Measurements from ENCODE around the gene RAB3IP.

DNA sequence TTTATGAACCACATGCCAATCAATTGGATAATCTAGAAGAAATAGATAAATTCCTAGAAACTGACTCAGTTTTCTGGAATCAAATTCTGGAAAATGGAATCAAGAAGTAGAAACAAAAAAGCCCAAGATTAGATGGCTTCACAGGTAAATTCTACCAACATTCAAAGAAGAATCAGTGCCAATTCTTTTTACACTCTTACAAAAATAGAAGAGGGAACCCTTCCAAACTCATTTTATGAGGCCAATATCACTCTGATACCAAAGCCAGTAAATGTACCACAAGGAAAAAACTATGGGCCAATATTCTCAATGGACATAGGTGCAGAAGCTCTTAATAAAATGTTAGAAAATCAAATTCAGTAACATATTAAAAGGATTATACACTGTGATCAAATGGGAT lies 50.7 kb downstream of the RAB3IP start:
- TF ChIP-seq, protein P1, sequence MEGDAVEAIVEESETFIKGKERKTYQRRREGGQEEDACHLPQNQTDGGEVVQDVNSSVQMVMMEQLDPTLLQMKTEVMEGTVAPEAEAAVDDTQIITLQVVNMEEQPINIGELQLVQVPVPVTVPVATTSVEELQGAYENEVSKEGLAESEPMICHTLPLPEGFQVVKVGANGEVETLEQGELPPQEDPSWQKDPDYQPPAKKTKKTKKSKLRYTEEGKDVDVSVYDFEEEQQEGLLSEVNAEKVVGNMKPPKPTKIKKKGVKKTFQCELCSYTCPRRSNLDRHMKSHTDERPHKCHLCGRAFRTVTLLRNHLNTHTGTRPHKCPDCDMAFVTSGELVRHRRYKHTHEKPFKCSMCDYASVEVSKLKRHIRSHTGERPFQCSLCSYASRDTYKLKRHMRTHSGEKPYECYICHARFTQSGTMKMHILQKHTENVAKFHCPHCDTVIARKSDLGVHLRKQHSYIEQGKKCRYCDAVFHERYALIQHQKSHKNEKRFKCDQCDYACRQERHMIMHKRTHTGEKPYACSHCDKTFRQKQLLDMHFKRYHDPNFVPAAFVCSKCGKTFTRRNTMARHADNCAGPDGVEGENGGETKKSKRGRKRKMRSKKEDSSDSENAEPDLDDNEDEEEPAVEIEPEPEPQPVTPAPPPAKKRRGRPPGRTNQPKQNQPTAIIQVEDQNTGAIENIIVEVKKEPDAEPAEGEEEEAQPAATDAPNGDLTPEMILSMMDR (IDR thresholded peaks at IDR 0.05; ENCODE audit: low read depth, low read length) = no peak
- TF ChIP-seq EZH2phosphoT487 (IDR thresholded peaks at IDR 0.05; ENCODE audit: low read depth) = no peak

Data from OCI-LY3 (cell line).